HG03196 (cell line): ENCODE measurements around the gene HCAR2.
"Not testable (repeated sequence)": the region's sequence is repeated elsewhere in the genome, so short reads cannot be mapped to it uniquely, and the experiment has no call there.

Experiments
- ATAC-seq: cut with Tn5 transposase; IDR thresholded peaks from one replicate; pipeline ENCODE4 v1.9.1; 2021; ENCODE audit not compliant: unreplicated experiment

HCAR2 gene

DNA sequence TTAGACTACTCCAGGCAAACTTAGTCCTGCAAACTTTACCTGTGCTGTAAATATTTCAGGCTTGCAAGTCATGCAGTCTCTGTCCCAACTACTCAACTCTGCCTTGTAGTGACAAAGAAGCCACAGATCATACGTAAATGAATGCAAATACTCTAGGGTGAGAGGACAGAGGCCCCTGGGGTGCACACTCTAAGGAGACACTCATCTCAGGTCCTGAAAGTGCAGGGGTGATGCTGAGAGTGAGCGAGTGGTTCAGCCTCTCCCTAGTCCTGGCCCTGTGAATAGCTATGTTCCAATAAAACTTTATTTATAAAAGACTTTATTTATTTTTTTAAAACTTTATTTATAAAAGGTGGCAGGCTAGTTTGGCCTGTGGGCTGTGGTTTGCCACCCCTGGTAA is 34.9 kb downstream of the HCAR2 start:
- no peak for ATAC-seq

DNA sequence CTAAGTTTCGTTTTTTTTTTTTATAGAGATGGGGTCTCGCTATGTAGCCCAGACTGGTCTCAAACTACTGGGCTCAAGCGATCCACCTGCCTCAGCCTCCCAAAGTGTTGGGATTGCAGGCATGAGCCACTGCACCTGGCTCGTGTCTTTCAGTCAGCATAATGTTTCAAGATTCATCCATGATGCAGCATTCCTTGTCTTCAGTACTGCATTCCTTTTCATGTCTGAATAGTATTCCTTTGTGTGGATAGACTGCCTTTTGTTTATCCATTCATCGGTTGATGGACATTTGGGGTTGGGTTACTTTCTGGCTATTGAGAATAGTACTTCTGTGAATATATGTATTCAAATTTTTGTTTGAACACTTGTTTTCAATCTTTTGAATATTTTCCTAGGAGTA is 37.4 kb downstream of the HCAR2 start:
- ATAC-seq: no peak

DNA sequence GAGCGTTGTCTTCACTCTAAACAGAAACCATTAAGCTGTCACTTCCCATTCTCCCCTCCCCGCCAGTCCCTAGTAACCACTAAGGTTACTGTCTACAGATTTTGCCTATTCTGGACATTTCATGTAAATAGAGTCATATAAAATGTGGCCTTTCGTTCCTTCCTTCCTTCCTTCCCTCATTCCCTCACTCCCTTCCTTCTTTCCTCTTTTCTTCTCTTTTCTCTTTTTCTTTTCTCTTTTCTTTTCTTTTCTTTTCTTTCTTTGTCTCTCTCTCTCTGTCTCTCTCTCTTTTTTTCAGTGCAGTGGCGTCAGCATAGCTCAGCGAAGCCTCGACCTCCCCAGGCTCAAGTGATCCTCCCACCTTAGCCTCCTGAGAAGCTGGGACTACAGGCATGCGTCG is 37.8 kb downstream of the HCAR2 start:
- ATAC-seq: no peak

DNA sequence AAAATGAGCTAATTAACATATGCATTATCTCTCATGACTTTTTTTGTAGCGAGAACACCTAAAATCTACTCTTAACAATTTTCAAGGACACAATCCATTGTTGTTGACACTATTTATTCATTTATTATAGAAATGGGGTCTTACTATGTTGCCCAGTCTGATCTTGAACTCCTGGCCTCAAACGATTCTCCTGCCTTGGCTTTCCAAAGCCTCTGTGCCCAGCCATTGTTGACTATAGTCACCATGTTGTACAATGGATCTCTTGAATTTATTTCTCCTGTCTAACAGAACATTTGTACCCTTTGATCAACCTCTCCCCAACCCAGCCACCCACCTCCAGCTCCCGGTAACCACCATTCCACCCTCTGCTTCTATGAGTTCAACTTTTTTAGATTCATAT is 41.2 kb downstream of the HCAR2 start:
- ATAC-seq: no peak

DNA sequence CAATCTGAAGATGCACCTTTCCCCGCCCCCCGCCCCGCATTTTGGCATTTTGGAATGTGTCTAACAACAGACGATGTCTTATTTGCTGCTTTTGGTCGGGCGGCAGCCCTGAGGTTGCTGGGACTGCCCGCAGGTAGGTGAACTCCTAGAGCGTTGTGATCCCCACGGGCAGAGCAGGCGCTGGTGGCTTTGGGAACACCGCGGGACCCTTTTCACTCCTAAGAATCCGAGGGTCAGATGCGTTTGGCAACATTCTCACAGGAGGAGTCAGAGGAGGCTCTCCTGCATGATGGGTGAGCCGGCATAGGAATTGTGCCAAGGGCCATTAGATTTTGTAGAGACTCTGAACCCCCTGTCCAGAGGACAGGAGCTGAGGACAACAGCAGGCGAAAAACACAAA is 41.9 kb downstream of the HCAR2 start:
- ATAC-seq: no peak

DNA sequence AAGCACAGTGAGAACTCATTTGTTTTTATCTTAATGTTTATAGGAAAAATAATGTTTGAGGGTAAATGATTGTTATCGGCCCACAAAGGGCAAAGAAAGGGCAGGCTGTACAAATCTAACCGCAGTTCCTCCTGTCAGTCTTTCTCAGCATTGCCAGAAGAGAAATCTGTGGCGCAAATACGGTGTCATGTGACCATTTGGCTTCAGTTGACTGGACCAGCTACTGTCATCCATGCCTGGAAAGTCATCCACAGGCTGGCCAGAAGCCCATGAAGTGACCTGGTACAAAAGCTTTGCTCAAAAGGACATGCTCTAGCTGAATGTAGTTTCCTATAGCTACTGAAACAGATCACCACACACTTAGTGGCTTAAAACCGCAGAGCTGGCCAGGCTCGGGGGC is 43.6 kb downstream of the HCAR2 start:
- ATAC-seq: no peak

DNA sequence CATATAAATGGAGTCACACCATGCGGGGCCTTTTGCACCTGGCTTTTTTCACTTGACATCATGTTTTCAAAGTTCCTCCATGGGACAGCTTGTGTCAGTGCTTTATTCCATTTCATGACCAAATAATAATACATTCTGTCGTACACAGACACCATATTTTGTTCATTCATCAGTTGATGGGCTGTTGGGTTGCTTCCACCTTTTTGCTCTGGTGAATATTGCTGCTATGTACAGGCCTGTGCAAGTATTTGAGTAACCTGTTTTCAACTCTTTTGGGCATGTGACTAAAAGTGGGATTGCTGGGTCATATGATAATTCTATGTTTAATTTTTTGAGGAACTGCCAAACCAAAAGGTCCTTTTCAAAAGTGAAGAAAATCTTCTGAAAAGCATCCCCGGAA is 46.9 kb downstream of the HCAR2 start:
- no peak for ATAC-seq

DNA sequence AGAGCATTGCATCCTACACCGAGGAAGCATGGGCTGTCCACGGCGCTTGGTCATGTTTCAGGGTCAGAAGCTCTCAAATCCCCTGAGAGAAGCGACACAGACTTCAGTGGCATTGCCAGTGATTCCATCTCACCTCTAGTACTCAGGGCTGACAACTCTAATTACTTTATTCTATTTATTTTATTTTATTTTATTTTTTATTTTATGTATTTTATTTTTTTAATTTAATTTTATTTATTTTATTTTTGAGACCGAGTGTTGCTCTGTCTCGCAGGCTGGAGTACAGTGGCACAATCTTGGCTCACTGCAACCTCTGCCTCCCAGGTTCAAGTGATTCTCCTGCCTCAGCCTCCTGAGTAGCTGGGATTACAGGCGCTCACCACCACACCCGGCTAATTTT is 49.9 kb downstream of the HCAR2 start:
- ATAC-seq: not testable (repeated sequence)

DNA sequence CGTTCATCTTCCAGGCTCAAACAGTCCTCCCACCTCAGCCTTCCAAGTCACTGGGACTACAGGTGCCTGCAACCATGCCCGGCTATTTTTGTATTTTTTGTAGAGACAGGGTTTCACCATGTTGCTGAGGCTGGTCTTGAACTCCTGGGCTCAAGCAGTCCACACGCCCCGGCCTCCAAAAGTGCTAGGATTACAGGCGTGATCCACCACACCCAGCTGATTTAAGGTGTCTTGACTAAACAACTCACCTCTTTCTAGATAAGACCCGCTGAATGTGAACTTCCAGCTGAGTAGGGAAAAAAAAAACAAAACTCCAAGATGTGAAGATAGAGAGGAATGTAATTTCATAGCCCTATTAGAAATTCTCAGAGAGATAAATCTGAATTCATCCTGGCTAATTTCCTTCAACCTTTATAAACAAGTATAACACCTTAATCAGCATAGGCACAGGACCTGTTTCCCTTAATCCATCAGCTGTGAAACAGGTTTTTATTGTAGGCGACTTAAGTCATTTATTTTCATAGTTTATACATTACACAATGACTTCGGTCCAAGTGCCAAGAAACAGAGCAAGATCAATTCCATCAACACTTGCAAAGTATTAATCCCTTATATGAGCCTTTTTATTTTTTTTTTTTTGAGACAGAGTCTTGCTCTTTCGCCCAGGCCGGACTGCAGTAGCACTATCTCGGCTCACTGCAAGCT is 51.5 kb downstream of the HCAR2 start:
- ATAC-seq: no peak
